Fibroblast of upper back skin (primary cell): Measurements from ENCODE around the gene DALRD3.
"Not testable (repeated sequence)": the region's sequence is repeated elsewhere in the genome, so short reads cannot be mapped to it uniquely, and the experiment has no call there.

Experiments used
- DNase-seq: peaks from one replicate; pipeline ENCODE4 v3.0.0-alpha.2; 2013

DALRD3 gene

DNA sequence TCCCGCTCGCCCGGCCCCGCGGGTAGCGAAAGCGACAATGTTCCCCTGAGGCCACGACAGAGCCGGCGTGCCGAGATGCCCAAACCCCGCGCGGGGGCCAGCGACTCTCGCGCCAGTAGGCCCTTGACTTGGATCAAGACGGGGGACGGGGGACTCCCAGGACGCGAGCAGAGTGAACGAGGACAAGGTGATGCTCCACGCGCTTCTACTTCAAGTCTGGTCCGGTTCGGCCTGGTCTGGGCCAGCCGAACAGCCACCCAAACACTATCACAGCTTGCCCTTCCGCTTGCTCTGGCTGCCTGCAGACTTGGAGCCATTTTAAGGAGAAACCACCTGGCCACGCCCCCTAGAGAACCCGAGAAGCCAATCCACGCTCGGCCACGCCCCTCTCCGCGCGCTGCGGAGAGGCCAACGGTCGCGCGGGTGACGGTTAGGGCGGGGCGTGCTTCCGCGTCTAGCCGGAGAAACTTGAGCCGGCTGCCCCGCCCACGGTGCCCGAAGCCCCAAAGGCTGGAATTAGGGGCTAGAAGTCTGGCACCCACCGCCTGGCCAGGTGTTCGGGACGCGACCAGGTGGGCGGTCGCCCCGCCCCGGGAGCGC lies 2.9 kb upstream of the DALRD3 start:
- DNase-seq: peak; percentile 98

DNA sequence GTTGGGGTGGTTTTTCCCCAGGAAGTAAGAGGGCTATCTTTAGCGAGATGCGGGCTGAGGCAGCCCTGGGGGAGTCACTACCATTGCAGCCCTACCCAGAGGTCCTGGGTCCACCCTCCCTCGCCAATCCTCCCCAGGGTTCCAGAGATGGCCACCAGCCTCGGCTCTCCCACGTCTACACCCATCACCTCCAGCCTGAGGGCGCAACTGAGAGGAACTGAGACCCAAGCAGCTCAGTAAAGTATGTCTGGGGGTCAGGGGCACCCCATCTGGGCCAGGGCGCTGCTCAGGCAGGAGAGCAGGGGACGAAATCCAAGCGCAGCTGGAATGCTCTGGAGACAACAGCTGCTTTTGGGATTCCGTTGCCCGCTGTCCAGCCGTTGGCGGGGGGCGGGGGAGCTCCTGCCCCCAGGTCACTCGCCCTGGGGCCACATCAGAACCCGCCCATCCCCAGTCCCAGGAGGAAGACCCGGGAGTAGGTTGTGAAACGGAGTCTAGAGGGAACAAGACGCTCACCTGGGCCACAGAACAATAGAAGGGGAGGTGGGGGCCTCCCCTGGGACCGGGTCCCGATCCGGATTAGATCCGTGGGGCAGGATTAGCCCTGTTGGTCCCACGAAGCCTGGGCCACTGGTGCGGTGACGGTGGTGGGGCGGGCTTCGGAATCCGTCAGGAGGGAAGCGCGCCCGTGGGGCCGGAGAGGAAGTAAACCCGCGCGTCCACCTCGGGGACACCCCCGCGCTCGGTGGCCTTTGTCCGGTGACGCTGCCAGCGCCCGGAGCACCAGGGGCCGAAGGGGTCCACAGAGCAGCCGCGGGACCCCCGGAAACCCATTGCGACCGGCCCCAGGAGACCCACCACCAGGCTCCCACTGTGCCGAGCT lies 2.2 kb upstream of the DALRD3 start:
- DNase-seq: no peak

DNA sequence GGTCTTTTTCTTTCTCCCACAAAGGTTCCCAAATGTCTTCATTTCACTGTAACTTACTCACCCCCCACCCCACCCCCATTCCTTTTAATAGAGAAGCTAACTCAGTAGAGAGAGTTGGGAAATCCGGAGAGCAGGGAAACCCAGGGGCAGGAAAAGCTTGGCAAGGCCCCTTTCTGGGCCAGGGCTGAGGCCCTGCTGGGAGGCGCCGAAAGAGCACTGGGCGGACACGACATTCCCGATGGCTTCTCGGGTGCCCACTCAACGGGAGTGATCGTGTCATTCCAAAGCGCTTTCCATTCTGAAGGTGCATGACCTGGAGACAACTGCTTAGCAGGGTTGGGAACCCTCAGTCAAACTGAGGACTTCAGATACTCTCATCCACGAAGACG lies 1.6 kb upstream of the DALRD3 start:
- DNase-seq: no peak

DNA sequence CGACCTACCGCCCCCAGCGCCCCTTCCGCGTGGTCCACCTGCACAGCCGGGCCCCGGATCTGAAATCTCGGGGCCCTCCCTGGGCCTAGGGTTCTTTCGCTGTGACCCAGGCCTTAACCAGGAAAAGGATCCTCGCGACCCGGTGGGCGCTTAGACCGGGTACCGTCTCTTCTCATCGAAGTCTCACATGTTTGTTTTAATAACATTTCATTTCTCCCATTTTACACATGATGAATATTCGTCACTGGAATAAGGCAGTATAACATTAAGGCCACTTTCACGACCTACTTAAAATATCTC lies 277 bp upstream of the DALRD3 start:
- DNase-seq: no peak

DNA sequence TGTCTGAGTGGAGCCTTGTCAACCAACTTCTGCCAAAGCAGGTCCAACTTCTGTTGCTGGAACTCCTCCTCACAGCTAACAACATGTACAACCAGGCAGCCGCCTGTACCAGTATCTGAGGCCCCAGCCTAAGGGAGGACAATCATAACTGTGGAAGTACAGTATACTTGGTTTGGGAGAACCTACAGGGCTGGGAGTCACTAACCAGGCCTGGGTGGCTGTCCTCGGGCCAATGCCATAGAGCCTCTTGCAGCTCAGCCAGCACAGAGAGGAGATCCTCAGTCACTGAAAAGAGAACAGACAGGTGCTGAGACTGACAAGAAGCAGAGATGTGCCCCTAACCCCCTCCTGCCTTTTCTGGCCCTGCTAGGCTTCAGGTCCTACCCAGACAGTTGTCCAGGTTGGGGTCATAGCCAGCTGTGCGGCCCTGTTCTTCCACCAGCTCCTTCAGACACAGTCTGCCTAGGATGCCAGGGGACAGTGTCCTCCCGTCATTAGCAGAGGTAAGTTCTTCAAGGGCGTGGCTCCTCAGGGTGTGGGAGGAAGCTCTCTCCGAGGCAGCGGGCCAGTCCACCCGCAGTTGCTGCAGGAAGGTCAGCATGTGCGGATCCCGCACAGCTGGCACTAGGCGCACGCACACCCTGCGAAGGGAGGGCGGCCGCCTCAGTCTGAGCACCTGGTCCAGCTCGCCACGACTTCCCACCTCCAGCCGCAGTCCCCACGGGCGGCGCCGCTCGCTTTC lies 980 bp downstream of the DALRD3 start:
- DNase-seq: no peak

DNA sequence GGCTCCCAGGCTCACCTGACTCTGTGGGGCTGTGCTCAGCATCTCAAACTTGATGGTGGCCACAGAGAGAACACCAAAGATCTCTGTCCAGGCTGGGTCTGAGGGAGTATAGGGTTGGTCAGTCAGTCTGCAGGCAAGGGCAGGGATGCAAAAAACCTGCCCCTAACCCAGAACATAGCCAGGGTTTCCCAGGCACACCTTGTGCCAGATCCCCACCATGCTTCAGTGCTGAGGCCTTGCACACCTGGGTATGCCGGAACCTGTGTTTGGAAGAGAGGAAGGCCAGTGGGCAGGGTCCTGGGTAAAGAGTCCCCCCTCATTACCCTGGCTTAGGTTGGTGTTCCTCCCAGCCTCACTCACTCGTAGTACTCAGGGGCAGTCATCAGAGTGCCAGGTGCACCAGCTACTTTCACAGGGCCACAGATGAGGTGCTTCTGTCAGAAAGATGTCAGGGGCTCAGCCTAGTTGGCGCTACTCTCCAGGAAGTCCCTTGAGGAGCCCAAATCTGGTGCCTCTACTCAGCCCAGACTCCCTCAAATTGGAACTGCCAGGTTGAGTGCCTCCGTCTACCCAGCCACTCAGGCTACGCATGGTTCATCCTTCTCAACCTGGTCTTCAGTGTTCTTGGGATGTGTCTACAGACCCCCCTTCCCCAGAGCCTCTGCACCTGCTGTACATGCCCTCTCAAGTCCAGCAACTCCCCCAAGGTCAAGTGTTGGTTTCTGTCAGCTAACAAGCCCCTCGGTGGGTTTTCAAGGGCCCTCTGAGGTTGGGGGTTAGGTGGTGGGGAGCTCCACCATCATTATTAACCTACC lies 1.8 kb downstream of the DALRD3 start:
- DNase-seq: no peak

DNA sequence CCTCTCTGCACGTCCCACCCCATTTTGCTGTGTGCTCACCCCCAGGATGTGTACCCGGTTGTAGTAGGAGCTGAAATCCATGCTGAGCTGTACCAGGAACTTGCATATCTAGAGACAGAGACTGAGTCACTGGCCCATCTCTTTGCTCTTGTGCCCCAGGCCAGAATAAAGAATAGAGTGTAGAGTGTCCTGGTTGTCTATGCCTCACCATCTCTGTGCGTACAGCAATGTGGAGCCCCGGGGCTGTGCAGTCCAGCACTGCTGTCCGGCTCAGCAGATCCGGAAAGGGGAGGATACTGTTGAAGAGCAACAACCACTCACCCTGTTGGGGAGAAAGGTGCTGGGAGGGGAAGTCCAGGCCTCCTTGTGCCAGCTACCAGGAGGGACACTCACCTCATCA lies 2.6 kb downstream of the DALRD3 start:
- DNase-seq: no peak

DNA sequence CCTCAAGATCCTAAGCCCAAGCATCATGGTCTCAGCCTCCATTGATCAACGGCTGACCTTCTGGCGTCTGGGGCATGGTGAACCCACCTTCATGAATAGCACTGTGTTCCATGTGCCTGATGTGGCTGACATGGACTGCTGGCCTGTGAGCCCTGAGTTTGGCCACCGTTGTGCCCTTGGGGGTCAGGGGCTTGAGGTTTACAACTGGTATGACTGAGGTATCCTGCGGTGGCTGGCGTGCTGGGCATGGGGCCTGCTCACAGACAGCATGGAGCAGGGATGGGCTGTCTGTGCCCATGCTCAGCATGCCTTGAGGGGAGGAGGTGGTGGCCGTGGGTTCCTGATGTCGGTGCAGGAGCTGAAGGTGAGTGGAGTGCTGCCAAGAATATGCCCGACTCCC lies 3.3 kb downstream of the DALRD3 start:
- DNase-seq: no peak

DNA sequence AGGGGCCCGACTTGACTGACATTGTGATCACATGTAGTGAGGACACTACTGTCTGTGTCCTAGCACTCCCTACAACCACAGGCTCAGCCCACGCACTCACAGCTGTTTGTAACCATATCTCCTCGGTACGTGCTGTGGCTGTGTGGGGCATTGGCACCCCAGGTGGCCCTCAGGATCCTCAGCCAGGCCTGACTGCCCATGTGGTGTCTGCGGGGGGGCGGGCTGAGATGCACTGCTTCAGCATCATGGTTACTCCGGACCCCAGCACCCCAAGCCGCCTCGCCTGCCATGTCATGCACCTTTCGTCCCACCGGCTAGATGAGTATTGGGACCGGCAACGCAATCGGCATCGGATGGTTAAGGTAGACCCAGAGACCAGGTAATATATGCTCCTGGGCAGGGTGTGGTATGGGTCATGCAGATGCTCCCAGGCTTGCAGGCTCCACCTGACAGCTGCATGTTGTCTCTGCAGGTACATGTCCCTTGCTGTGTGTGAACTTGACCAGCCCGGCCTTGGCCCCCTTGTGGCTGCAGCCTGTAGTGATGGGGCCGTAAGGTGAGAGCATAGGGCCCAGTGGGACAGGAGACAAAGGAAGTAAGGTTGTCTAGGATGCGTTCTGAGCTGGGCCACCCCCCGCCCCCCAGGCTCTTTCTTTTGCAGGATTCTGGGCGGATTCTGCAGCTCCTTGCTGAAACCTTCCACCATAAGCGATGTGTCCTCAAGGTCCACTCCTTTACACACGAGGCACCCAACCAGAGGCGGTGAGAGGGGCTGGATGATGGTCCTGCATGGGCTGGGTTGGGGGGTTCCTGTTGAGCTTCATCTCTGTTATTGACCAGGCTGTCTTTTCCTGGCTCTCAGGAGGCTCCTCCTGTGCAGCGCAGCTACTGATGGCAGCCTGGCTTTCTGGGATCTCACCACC lies 4.4 kb downstream of the DALRD3 start:
- DNase-seq: no peak

DNA sequence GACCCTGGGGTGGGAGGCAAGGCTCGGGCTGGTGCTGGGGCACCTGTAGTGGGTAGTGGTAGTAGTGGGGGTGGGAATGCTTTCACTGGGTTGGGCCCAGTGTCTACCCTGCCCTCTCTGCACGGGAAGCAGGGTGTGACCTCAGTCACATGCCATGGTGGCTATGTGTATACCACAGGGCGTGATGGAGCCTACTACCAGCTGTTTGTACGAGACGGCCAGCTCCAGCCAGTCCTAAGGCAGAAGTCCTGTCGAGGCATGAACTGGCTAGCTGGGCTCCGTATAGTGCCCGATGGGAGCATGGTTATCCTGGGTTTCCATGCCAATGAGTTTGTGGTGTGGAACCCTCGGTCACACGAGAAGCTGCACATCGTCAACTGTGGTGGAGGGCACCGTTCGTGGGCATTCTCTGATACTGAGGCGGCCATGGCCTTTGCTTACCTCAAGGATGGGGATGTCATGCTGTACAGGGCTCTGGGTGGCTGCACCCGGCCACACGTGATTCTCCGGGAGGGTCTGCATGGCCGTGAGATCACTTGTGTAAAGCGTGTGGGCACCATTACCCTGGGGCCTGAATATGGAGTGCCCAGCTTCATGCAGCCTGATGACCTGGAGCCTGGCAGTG lies 5.2 kb downstream of the DALRD3 start:
- no peak for DNase-seq

DNA sequence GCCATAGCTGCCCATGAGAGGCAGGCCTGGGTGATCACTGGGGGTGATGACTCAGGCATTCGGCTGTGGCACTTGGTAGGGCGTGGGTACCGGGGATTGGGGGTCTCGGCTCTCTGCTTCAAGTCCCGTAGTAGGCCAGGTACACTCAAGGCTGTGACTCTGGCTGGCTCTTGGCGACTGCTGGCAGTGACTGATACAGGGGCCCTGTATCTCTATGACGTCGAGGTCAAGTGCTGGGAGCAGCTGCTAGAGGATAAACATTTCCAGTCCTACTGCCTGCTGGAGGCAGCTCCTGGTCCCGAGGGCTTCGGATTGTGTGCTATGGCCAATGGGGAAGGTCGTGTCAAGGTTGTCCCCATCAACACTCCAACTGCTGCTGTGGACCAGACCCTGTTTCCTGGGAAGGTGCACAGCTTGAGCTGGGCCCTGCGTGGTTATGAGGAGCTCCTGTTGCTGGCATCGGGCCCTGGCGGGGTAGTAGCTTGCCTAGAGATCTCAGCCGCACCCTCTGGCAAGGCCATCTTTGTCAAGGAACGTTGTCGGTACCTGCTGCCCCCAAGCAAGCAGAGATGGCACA lies 5.9 kb downstream of the DALRD3 start:
- no peak for DNase-seq

DNA sequence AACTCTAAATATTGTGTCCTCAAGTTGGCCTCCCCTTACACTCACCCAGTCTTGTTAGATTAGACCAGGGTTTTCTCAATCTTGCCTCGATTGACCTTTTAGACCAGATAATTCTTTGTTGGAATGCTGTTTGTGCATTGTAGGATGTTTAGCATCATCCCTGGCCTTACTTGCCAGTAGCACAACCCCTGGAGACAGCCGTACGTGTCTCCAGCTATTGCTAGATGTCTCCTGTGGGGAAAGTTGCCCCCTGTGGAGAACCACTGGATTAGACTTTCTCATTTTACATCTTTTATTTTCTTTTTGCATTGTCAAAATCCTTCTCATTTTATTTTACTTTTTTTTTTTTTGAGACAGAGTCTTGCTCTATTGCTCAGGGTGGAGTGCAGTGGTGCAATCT lies 9.0 kb downstream of the DALRD3 start:
- no peak for DNase-seq

DNA sequence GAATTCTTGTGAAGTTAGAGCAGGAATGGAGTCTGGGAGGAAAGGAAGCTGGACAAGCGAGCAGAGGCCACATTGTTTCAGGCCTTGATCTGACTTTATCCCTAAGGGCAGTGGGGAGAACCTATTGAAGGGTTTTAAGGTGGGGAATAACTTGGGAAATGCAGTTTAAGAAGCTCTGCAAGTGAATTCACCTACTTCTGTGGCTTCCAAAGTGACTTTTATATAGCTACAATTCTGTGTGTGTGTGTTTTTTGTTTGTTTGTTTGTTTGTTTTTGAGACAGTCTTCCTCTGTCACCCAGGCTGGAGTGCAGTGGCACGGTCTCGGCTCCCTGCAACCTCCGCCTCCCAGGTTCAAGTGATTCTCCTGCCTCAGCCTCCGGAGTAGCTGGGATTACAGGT lies 9.8 kb downstream of the DALRD3 start:
- not testable (repeated sequence) for DNase-seq

DNA sequence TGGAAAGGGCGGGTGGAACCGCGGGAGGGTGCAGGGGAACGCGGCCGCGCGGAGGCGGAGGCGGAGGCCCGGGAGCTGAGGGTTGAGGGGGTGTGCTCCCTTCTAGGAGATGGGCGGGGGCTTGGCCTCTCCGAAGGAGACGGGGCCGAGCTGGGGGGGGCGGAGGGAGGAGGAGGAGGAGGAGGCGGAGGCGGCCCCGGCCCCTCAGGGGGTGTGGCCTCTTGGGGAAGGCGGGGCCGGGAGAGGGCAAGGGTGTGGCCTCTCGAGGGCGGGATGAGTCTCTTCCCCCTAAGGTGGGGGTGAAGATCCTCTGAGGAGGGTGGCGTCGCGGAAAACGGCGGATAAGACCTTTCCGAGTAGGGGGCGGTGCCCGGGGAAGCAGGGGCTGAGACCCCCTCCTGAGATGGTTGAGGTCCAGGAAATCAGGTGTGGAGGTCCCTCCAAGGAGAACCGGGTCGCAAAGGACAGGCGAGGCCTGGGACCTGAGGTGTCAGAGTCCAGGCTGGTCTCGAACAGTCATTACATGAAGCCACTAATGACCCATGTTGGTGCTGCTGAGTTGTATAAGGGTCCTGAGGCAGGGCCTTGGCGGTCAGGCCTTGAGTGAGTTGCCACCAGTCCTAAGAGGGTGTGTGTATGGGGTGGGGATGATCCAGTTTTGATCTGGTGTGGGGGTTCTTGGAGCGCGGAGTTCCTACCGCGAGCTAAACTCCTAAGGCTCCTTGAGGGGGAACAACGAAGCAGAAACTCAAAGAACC lies 10.4 kb downstream of the DALRD3 start:
- peak; percentile 89 for DNase-seq

DNA sequence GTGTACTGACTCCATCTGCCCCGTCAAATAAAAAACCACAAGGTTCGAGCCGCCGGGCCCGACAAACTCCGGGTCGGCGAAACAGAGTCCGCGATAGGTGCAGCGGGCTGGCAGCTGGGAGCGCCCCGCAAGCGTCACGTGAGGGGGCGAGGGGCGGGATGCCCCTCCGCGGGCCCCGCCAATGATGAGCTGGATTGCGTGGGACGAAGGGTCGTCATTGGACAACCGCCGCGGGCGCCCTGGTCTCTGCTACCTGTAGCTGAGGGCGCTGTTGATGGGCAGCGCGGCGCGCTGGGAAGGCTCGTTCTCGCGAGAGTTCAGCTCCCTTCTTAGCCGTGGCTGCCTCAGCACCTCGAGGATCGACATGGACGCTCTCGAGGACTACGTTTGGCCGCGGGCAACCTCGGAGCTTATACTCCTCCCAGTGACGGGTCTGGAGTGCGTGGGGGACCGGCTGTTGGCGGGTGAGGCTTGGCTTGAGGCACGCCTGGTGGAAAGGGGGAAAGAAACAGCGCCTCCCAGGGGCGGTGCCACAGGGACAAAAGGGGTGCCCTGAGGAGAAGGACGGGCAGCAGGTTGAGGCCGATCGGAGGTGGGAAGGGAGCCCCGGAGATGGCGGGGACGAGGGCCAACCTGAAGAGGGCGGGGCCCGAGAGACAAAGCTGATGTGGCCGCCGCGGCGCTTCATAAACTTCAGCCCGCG lies 11.2 kb downstream of the DALRD3 start, which contains the start of gene WDR6:
Gene WDR6, plus strand, starts transcription at position 324 of the 703 bp plus-strand sequence. Its CDS starts 41 bp downstream, at position 365.
- peak; percentile 98 for DNase-seq

DNA sequence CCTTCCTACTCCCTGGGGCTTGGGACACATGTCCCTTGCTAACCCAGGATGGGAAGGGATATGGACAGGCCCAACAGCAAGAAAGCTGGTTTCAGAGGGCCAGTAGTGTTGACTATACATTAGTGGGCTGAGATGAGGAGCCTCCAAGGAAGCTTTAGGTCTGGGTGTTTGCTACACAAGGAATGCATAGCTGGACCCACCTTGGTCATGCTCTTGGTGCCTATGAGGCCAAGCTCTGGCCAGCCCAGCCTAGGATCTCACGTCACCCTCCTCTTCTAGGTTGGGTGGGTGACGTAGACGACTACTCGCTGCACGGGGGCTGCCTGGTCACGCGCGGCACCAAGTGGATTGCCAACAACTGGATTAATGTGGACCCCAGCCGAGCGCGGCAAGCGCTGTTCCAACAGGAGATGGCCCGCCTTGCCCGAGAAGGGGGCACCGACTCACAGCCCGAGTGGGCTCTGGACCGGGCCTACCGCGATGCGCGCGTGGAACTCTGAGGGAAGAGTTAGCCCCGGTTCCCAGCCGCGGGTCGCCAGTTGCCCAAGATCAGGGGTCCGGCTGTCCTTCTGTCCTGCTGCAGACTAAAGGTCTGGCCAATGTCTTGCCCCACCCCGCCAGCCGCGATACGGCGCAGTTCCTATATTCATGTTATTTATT lies 11.8 kb downstream of the DALRD3 start:
- peak; percentile 15 for DNase-seq

DNA sequence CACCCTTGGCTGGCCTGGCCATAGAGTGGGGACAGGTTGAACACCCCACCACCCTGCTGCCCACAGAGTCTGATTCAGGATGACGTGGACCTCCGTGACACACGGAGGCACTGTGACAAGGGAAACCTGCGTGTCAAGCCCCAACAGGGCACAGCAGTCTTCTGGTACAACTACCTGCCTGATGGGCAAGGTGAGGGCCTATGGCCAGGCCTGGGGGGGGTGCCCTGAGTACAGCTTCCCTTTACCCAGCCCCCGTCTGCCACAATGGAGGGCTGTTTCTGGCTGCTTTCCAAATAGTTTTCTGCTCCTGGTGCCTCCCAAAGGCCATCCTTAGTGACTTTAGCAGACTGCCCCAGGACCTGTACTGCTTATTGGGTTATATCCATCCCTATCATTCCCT lies 12.4 kb downstream of the DALRD3 start:
- no peak for DNase-seq

DNA sequence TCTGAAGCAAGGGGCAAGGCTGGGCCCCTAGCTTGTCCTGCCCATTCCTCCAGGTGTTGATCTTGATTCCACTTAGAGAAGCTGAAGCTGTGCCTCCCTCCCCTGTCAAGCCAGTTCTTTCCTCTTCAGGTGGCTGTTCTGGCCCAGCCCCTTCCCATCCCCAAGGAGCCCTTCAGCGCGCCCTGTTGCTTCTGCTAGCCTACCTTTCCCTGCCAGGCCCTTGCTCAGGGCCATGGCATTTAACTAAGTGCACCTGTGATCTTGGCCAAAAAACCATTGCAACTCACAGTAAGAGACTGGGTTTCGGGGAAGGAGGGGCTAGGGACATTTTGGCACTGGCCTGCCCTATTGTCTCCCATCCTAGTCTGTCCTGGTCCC lies 13.1 kb downstream of the DALRD3 start:
- DNase-seq: no peak
